Measurements from ENCODE around the gene RAMP3. TPM values are rescaled to one million over a fixed set of nuclear protein-coding genes. Genes with fewer than 3 reads are reported as not detected.

The RAMP3 gene
- total and polyA plus RNA-seq, 9 of the 15 experiments (the other 6 are each of a cell fraction or from before 2014, with no cell fraction given), result not detected

- TF ChIP-seq, protein P1, sequence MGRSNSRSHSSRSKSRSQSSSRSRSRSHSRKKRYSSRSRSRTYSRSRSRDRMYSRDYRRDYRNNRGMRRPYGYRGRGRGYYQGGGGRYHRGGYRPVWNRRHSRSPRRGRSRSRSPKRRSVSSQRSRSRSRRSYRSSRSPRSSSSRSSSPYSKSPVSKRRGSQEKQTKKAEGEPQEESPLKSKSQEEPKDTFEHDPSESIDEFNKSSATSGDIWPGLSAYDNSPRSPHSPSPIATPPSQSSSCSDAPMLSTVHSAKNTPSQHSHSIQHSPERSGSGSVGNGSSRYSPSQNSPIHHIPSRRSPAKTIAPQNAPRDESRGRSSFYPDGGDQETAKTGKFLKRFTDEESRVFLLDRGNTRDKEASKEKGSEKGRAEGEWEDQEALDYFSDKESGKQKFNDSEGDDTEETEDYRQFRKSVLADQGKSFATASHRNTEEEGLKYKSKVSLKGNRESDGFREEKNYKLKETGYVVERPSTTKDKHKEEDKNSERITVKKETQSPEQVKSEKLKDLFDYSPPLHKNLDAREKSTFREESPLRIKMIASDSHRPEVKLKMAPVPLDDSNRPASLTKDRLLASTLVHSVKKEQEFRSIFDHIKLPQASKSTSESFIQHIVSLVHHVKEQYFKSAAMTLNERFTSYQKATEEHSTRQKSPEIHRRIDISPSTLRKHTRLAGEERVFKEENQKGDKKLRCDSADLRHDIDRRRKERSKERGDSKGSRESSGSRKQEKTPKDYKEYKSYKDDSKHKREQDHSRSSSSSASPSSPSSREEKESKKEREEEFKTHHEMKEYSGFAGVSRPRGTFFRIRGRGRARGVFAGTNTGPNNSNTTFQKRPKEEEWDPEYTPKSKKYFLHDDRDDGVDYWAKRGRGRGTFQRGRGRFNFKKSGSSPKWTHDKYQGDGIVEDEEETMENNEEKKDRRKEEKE (IDR thresholded peaks at IDR 0.05; ENCODE audit: borderline replicate concordance in 1 of 2, control insufficient read depth in 1 of 2, low read depth in 2 of 2, low read length in 1 of 2), result no peak
- TF ChIP-seq CHD1 (IDR thresholded peaks at IDR 0.05; ENCODE audit: low read length), result no peak
- TF ChIP-seq ATF2 (CRISPR knock-in tag; IDR thresholded peaks at IDR 0.05), result no peak
- TF ChIP-seq, protein P2, sequence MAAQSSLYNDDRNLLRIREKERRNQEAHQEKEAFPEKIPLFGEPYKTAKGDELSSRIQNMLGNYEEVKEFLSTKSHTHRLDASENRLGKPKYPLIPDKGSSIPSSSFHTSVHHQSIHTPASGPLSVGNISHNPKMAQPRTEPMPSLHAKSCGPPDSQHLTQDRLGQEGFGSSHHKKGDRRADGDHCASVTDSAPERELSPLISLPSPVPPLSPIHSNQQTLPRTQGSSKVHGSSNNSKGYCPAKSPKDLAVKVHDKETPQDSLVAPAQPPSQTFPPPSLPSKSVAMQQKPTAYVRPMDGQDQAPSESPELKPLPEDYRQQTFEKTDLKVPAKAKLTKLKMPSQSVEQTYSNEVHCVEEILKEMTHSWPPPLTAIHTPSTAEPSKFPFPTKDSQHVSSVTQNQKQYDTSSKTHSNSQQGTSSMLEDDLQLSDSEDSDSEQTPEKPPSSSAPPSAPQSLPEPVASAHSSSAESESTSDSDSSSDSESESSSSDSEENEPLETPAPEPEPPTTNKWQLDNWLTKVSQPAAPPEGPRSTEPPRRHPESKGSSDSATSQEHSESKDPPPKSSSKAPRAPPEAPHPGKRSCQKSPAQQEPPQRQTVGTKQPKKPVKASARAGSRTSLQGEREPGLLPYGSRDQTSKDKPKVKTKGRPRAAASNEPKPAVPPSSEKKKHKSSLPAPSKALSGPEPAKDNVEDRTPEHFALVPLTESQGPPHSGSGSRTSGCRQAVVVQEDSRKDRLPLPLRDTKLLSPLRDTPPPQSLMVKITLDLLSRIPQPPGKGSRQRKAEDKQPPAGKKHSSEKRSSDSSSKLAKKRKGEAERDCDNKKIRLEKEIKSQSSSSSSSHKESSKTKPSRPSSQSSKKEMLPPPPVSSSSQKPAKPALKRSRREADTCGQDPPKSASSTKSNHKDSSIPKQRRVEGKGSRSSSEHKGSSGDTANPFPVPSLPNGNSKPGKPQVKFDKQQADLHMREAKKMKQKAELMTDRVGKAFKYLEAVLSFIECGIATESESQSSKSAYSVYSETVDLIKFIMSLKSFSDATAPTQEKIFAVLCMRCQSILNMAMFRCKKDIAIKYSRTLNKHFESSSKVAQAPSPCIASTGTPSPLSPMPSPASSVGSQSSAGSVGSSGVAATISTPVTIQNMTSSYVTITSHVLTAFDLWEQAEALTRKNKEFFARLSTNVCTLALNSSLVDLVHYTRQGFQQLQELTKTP (IDR thresholded peaks at IDR 0.05; ENCODE audit: low read depth in 1 of 2, partially characterized antibody in 2 of 2), result no peak
Measured at GRCh38 chr7:45181991-45182855, 24.6 kb downstream of the RAMP3 start (continued).
